WERI-Rb-1 (cell line): Measurements from ENCODE around the gene ITGB2.

Experiments
- DNase-seq: peaks from one replicate; pipeline ENCODE4 v3.0.0-alpha.2; 2020
- H3K27ac ChIP-seq: fragments of 250-450 bp; sonication (Bioruptor Pico); 2 replicates; pipeline ENCODE4 v1.5.1; 2020; ENCODE audit warnings: mild to moderate bottlenecking, moderate library complexity
- H3K27me3 ChIP-seq: fragments of 250-450 bp; sonication (Bioruptor Pico); 2 replicates; pipeline ENCODE4 v1.5.1; 2021; ENCODE audit warnings: mild to moderate bottlenecking, low read depth, moderate library complexity; ENCODE audit not compliant: insufficient read depth, severe bottlenecking
- H3K36me3 ChIP-seq: fragments of 250-450 bp; sonication (Bioruptor Pico); 2 replicates; pipeline ENCODE4 v1.5.1; 2020; ENCODE audit warnings: mild to moderate bottlenecking, moderate library complexity
- H3K4me3 ChIP-seq: 2 replicates; pipeline ENCODE4 v1.5.1; 2011; ENCODE audit warnings: low read depth, mild to moderate bottlenecking, control low read depth, low read length
- H3K9me3 ChIP-seq: fragments of 250-450 bp; sonication (Bioruptor Pico); 2 replicates; pipeline ENCODE4 v1.5.1; 2021; ENCODE audit warnings: mild to moderate bottlenecking, moderate library complexity; ENCODE audit not compliant: severe bottlenecking
- TF ChIP-seq, protein P1 (sequence below): IDR thresholded peaks from 2 replicates; pipeline ENCODE4 v1.5.1; 2011; ENCODE audit warnings: low read depth, mild to moderate bottlenecking, control low read depth, inconsistent platforms, low read length

Gene ITGB2

DNA sequence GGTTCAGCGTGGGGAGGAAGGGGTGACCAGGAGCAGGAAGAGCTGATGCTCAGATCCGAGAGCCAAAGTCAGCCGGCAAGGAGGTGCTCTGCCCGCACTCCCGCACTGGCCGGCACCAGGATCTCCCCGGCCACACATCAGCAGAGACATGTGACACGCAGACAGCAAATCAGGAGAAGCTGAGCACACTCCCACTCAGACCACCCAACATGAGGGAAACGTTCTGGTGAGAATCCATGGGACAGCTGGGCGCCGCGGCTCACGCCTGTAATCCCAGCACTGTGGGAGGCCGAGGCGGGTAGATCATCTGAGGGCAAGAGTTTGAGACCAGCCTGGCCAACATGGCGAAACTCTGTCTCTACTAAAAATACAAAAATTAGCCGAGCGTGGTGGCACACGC is 28.6 kb downstream of the ITGB2 start:
- Histone ChIP-seq H3K9me3 (no peaks in the 10 kb centered on the region), H3K27ac (peak overlapping the region; percentile 46), H3K4me3 (no peak overlapping the region), H3K27me3 (no peaks in the 10 kb centered on the region), H3K36me3 (no peaks in the 10 kb centered on the region)
- TF ChIP-seq, protein P1, sequence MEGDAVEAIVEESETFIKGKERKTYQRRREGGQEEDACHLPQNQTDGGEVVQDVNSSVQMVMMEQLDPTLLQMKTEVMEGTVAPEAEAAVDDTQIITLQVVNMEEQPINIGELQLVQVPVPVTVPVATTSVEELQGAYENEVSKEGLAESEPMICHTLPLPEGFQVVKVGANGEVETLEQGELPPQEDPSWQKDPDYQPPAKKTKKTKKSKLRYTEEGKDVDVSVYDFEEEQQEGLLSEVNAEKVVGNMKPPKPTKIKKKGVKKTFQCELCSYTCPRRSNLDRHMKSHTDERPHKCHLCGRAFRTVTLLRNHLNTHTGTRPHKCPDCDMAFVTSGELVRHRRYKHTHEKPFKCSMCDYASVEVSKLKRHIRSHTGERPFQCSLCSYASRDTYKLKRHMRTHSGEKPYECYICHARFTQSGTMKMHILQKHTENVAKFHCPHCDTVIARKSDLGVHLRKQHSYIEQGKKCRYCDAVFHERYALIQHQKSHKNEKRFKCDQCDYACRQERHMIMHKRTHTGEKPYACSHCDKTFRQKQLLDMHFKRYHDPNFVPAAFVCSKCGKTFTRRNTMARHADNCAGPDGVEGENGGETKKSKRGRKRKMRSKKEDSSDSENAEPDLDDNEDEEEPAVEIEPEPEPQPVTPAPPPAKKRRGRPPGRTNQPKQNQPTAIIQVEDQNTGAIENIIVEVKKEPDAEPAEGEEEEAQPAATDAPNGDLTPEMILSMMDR = no peak
- peak; percentile 70 for DNase-seq

DNA sequence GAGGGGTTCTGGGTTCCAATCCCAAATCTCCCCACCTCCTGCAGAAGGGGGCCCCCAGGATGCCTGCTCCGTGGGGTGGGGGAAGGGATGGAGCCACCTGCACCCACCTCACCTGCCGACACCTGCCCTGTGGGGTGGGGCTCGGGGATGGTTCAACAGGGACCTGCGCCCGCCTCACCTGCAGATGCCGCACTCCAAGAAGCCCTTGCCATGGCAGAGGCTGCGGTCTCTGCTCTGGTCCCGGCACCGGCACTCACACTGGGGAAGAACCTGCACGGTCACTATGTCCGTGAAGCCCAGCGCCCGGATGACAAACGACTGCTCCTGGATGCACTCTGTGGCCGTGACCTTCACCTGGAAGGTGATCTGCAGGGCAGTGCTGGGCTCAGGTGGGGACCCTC is 29.1 kb downstream of the ITGB2 start:
- no peaks in the 10 kb centered on the region for H3K9me3 ChIP-seq
- H3K27me3 ChIP-seq = no peaks in the 10 kb centered on the region
- peak overlapping the region; percentile 46 for H3K27ac ChIP-seq
- no peak overlapping the region for H3K4me3 ChIP-seq
- H3K36me3 ChIP-seq = no peaks in the 10 kb centered on the region
- no peak for DNase-seq
- TF ChIP-seq, protein P1 = no peak

DNA sequence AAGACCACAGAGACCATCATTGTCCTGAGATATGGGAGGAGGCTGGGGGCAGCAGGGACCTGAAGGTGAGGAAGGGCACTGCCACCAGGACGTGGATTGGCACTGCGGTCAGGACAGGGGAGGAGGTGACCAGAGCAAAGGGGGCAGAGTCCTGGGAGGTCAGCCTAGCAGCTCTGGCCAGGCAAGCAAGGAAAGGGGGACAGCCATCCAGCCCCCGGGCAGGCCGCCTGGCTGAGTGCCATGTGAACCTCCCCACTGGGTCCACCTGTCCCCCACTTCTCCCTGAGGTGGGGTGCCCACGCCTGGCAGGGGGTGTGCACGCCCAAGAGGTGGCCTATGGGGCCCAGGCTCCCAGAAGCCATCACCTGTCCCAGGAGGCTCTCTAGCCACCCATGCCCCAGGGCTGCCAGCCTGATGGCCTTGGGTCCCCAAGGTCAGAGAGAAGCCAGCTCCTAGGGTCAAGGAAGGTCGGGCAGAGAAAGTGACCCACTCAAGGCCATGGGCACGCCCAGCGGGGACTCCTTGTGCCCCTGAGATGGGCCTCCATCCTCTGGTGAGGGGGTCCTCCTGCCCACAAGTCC is 29.6 kb downstream of the ITGB2 start:
- Histone ChIP-seq H3K4me3 (no peak overlapping the region), H3K27me3 (no peaks in the 10 kb centered on the region), H3K27ac (no peak overlapping the region), H3K9me3 (no peaks in the 10 kb centered on the region), H3K36me3 (no peaks in the 10 kb centered on the region)
- DNase-seq = no peak
- TF ChIP-seq, protein P1 = no peak

DNA sequence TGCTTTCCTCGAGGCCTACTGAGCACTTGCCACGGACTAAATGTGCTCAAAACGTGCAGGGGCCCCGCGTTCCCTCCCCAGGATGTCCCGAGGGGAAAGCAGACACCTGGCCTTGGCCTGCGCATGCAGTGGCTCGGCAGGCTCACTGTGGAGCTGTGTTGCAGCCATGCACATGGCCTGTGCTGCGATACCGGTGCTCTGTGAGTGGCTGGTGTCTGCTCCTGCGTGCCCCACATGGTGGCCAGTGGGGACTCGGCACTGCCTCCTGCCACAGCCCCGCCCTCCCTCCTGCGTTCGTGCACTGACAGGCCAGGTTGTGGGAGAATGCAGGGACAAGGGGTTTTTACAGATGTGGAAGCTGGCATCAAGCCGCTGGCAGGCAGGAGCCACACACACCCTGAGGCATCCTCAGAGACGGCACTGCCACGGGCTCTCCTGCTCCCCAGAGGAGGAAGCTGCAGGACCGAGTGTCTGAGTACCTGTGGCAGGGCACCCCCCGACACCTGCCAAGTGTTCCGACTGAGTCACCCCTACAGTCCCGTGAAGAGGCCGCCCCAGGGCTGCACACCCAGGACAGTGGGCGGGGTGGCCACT is 30.3 kb downstream of the ITGB2 start:
- H3K4me3 ChIP-seq = no peak overlapping the region
- H3K27me3 ChIP-seq = no peaks in the 10 kb centered on the region
- no peak for DNase-seq

DNA sequence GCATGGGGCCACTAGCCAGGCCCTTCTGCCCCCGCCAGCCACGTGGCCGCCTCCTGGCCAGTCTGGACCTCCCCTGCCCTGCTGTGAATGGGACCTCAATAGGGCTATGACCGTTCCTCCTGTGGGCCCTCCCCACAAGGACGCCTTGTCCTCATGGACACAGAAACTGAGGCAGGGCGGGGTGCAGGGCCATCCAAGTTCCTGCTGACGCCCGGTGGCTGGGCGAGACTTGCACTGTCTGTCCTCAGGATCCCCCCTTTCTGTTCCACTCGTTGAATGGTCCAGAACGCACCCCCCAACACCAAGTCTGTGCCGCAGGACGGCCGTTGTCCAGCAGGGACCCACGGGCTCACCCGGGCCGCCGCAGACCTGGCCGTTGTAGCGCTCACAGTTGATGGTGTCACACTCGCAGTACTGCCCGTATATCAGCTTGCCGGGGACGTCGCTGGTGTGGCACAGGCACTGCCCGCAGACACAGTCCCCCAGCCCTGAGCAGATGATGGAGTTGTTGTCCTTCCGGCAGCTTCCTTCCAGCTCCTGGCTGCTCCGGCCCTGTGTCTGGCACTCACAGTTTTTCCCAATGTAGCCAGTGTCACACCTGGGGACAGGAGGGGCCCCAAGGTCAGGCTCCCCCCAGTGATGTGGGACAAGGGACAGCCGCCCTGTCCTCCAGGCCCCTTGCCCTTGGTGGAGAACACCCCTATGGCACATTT is 30.9 kb downstream of the ITGB2 start:
- TF ChIP-seq, protein P1 = no peak
- Histone ChIP-seq H3K36me3 (no peaks in the 10 kb centered on the region), H3K9me3 (no peaks in the 10 kb centered on the region), H3K27ac (no peak overlapping the region), H3K4me3 (no peak overlapping the region), H3K27me3 (no peaks in the 10 kb centered on the region)
- no peak for DNase-seq

More for the DNA sequence above, 30.3 kb downstream of the ITGB2 start:
- no peaks in the 10 kb centered on the region for H3K36me3 ChIP-seq
- TF ChIP-seq, protein P1 = no peak
- no peaks in the 10 kb centered on the region for H3K9me3 ChIP-seq
- H3K27ac ChIP-seq = no peak overlapping the region
